ENCODE results near the gene ZNF813.
A peak's percentile ranks its signal among the peaks of the same experiment; 100 is the strongest.
"Not testable (repeated sequence)": the region's sequence is repeated elsewhere in the genome, so short reads cannot be mapped to it uniquely, and the experiment has no call there.

Gene ZNF813

GRCh38 chr19:53485046-53486004 lies 17.8 kb downstream of the ZNF813 start:
- Histone ChIP-seq H3K79me2 (ENCODE audit: control insufficient read depth, insufficient read depth, low read length, unreplicated experiment) (no peaks in the 10 kb centered on the region), H3K36me3 (ENCODE audit: insufficient read depth, low read length) (peaks cover 15% of the 10 kb centered on the region), H2AFZ (ENCODE audit: low read length, unreplicated experiment) (no peak overlapping the region), H3K4me3 (ENCODE audit: low read depth, low read length) (no peak overlapping the region), H3K27ac (ENCODE audit: low read depth, low read length) (no peak overlapping the region), H3K27me3 (ENCODE audit: insufficient read depth, low read length) (no peaks in the 10 kb centered on the region), H3K4me1 (ENCODE audit: control insufficient read depth, insufficient read depth, low read length, unreplicated experiment) (no peaks in the 10 kb centered on the region)

GRCh38 chr19:53492153-53492552 lies 24.6 kb downstream of the ZNF813 start:
- Histone ChIP-seq H3K27me3 (ENCODE audit: insufficient read depth, low read length) (no peaks in the 10 kb centered on the region), H2AFZ (ENCODE audit: low read length, unreplicated experiment) (no peak overlapping the region), H3K79me2 (ENCODE audit: control insufficient read depth, insufficient read depth, low read length, unreplicated experiment) (no peaks in the 10 kb centered on the region), H3K4me1 (ENCODE audit: control insufficient read depth, insufficient read depth, low read length, unreplicated experiment) (no peaks in the 10 kb centered on the region), H3K36me3 (ENCODE audit: insufficient read depth, low read length) (peaks cover 24% of the 10 kb centered on the region), H3K4me3 (ENCODE audit: low read depth, low read length) (no peak overlapping the region), H3K27ac (ENCODE audit: low read depth, low read length) (no peak overlapping the region)

- not testable (repeated sequence) for H3K4me3 ChIP-seq (ENCODE audit: low read depth, low read length); H2AFZ ChIP-seq (ENCODE audit: low read length, unreplicated experiment); H3K27ac ChIP-seq (ENCODE audit: low read depth, low read length); H3K79me2 ChIP-seq (ENCODE audit: control insufficient read depth, insufficient read depth, low read length, unreplicated experiment); H3K27me3 ChIP-seq (ENCODE audit: insufficient read depth, low read length); H3K4me1 ChIP-seq (ENCODE audit: control insufficient read depth, insufficient read depth, low read length, unreplicated experiment); H3K36me3 ChIP-seq (ENCODE audit: insufficient read depth, low read length)
Measured at GRCh38 chr19:53497311-53498023, 29.9 kb downstream of the ZNF813 start.

- not testable (repeated sequence) for H2AFZ ChIP-seq (ENCODE audit: low read length, unreplicated experiment); H3K27ac ChIP-seq (ENCODE audit: low read depth, low read length); H3K27me3 ChIP-seq (ENCODE audit: insufficient read depth, low read length)
Measured at GRCh38 chr19:53498024-53498395, 30.5 kb downstream of the ZNF813 start.

GRCh38 chr19:53503151-53503550 lies 35.6 kb downstream of the ZNF813 start:
- H3K4me1 ChIP-seq (ENCODE audit: control insufficient read depth, insufficient read depth, low read length, unreplicated experiment); H2AFZ ChIP-seq (ENCODE audit: low read length, unreplicated experiment); H3K36me3 ChIP-seq (ENCODE audit: insufficient read depth, low read length); H3K79me2 ChIP-seq (ENCODE audit: control insufficient read depth, insufficient read depth, low read length, unreplicated experiment); H3K27ac ChIP-seq (ENCODE audit: low read depth, low read length); H3K4me3 ChIP-seq (ENCODE audit: low read depth, low read length): not testable (repeated sequence)
- H3K27me3 ChIP-seq (ENCODE audit: insufficient read depth, low read length): peaks cover 10% of the 10 kb centered on the region

More at GRCh38 chr19:53498024-53498395, 30.5 kb downstream of the ZNF813 start:
- H3K4me3 ChIP-seq (ENCODE audit: low read depth, low read length); H3K36me3 ChIP-seq (ENCODE audit: insufficient read depth, low read length); H3K4me1 ChIP-seq (ENCODE audit: control insufficient read depth, insufficient read depth, low read length, unreplicated experiment); H3K79me2 ChIP-seq (ENCODE audit: control insufficient read depth, insufficient read depth, low read length, unreplicated experiment): not testable (repeated sequence)

GRCh38 chr19:53503671-53504364 lies 36.3 kb downstream of the ZNF813 start:
- peaks cover 14% of the 10 kb centered on the region for H3K27me3 ChIP-seq (ENCODE audit: insufficient read depth, low read length)
- not testable (repeated sequence) for H2AFZ ChIP-seq (ENCODE audit: low read length, unreplicated experiment); H3K4me1 ChIP-seq (ENCODE audit: control insufficient read depth, insufficient read depth, low read length, unreplicated experiment); H3K79me2 ChIP-seq (ENCODE audit: control insufficient read depth, insufficient read depth, low read length, unreplicated experiment); H3K27ac ChIP-seq (ENCODE audit: low read depth, low read length); H3K4me3 ChIP-seq (ENCODE audit: low read depth, low read length); H3K36me3 ChIP-seq (ENCODE audit: insufficient read depth, low read length)

- not testable (repeated sequence) for H3K4me1 ChIP-seq (ENCODE audit: control insufficient read depth, insufficient read depth, low read length, unreplicated experiment); H3K79me2 ChIP-seq (ENCODE audit: control insufficient read depth, insufficient read depth, low read length, unreplicated experiment); H3K27ac ChIP-seq (ENCODE audit: low read depth, low read length); H3K36me3 ChIP-seq (ENCODE audit: insufficient read depth, low read length)
- H3K27me3 ChIP-seq (ENCODE audit: insufficient read depth, low read length): peaks cover 19% of the 10 kb centered on the region
- H2AFZ ChIP-seq (ENCODE audit: low read length, unreplicated experiment): peak overlapping the region; percentile 40
- H3K4me3 ChIP-seq (ENCODE audit: low read depth, low read length): peak overlapping the region; percentile 68
Measured at GRCh38 chr19:53504365-53504703, 36.8 kb downstream of the ZNF813 start.

GRCh38 chr19:53504885-53505284 lies 37.4 kb downstream of the ZNF813 start:
- H3K27ac ChIP-seq (ENCODE audit: low read depth, low read length): no peak overlapping the region
- no peaks in the 10 kb centered on the region for H3K79me2 ChIP-seq (ENCODE audit: control insufficient read depth, insufficient read depth, low read length, unreplicated experiment)
- H3K4me3 ChIP-seq (ENCODE audit: low read depth, low read length): peak overlapping the region; percentile 68
- peaks cover 20% of the 10 kb centered on the region for H3K27me3 ChIP-seq (ENCODE audit: insufficient read depth, low read length)
- H2AFZ ChIP-seq (ENCODE audit: low read length, unreplicated experiment): peak overlapping the region; percentile 40
- no peaks in the 10 kb centered on the region for H3K36me3 ChIP-seq (ENCODE audit: insufficient read depth, low read length)
- no peaks in the 10 kb centered on the region for H3K4me1 ChIP-seq (ENCODE audit: control insufficient read depth, insufficient read depth, low read length, unreplicated experiment)

- Histone ChIP-seq H3K79me2 (ENCODE audit: control insufficient read depth, insufficient read depth, low read length, unreplicated experiment) (no peaks in the 10 kb centered on the region), H3K4me1 (ENCODE audit: control insufficient read depth, insufficient read depth, low read length, unreplicated experiment) (no peaks in the 10 kb centered on the region), H2AFZ (ENCODE audit: low read length, unreplicated experiment) (no peak overlapping the region), H3K36me3 (ENCODE audit: insufficient read depth, low read length) (no peaks in the 10 kb centered on the region), H3K27me3 (ENCODE audit: insufficient read depth, low read length) (peaks cover 20% of the 10 kb centered on the region), H3K27ac (ENCODE audit: low read depth, low read length) (no peak overlapping the region), H3K4me3 (ENCODE audit: low read depth, low read length) (no peak overlapping the region)
Measured at GRCh38 chr19:53506728-53507127, 39.2 kb downstream of the ZNF813 start.

- Histone ChIP-seq H3K27ac (ENCODE audit: low read depth, low read length) (no peak overlapping the region), H3K27me3 (ENCODE audit: insufficient read depth, low read length) (peaks cover 20% of the 10 kb centered on the region), H3K4me3 (ENCODE audit: low read depth, low read length) (no peak overlapping the region), H3K4me1 (ENCODE audit: control insufficient read depth, insufficient read depth, low read length, unreplicated experiment) (no peaks in the 10 kb centered on the region), H3K79me2 (ENCODE audit: control insufficient read depth, insufficient read depth, low read length, unreplicated experiment) (no peaks in the 10 kb centered on the region), H3K36me3 (ENCODE audit: insufficient read depth, low read length) (no peaks in the 10 kb centered on the region), H2AFZ (ENCODE audit: low read length, unreplicated experiment) (no peak overlapping the region)
Measured at GRCh38 chr19:53507523-53508442, 40.2 kb downstream of the ZNF813 start.

Data from ACC112 (cell line).